DMS153 (cell line): ENCODE data around the gene PCDHGB4.
"Not testable (repeated sequence)": the region's sequence is repeated elsewhere in the genome, so short reads cannot be mapped to it uniquely, and the experiment has no call there.

Experiments used
- DNase-seq: peaks from one replicate; lab custom pipeline; 2025; lab: John Stamatoyannopoulos, UW

The PCDHGB4 gene

DNA sequence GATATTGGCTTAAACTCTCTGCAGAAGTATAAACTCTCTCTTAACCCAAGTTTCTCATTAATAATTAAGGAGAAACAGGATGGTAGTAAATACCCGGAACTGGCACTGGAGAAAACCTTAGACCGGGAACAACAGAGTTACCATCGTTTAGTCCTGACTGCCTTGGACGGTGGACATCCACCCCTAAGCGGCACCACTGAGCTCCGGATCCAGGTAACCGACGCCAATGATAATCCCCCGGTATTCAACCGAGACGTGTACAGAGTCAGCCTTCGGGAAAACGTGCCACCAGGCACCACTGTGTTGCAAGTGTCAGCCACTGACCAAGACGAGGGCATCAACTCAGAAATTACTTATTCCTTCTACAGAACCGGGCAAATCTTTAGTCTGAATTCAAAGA, 11.1 kb downstream of the PCDHGB4 start:
- no peak for DNase-seq

GRCh38 chr5:141399555-141400258, 12.2 kb downstream of the PCDHGB4 start:
- no peak for DNase-seq

- no peak for DNase-seq
Measured at GRCh38 chr5:141402553-141403243, 15.2 kb downstream of the PCDHGB4 start, which contains the start of gene PCDHGA9. Gene PCDHGA9, plus strand, starts transcription at chr5:141402778. Its CDS starts 175 bp downstream, at chr5:141402953.

DNA sequence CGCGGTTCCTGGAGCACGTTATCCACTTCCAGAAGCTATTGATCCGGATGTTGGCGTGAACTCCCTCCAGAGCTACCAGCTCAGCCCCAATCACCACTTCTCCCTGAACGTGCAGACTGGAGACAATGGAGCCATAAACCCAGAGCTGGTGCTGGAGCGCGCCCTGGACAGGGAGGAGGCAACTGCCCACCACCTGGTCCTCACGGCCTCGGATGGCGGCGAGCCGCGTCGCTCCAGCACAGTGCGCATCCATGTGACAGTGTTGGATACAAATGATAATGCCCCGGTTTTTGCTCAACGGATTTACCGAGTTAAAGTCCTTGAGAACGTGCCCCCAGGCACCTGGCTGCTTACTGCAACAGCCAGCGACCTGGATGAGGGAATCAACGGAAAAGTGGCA, 15.9 kb downstream of the PCDHGB4 start:
- no peak for DNase-seq

DNA sequence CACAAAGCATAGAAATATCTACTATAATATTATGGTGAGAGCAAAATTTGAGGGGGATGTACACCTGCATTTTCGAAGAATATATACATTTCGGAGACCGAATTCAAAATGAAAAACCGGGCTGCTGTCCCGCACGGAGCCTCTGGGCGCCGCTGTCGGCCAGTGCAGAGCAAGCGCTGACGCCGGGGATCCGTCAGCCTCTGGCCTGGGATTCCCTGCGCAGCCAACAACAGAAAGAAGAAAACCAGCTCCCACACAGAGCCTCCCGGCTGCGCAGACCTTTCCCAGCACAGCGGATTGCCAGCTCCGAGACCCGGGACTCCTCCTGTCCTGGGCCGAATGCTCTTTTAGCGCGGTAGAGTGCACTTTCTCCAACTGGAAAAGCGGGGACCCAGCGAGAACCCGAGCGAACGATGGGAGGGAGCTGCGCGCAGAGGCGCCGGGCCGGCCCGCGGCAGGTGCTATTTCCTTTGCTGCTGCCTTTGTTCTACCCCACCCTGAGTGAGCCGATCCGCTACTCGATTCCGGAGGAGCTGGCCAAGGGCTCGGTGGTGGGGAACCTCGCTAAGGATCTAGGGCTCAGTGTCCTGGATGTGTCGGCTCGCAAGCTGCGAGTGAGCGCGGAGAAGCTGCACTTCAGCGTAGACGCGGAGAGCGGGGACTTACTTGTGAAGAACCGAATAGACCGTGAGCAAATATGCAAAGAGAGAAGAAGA, 20.4 kb downstream of the PCDHGB4 start, which contains the start of gene PCDHGB6:
Gene PCDHGB6, plus strand, starts transcription at position 232 of the 716 bp plus-strand sequence. Its CDS starts 182 bp downstream, at position 414.
- not testable (repeated sequence) for DNase-seq

DNA sequence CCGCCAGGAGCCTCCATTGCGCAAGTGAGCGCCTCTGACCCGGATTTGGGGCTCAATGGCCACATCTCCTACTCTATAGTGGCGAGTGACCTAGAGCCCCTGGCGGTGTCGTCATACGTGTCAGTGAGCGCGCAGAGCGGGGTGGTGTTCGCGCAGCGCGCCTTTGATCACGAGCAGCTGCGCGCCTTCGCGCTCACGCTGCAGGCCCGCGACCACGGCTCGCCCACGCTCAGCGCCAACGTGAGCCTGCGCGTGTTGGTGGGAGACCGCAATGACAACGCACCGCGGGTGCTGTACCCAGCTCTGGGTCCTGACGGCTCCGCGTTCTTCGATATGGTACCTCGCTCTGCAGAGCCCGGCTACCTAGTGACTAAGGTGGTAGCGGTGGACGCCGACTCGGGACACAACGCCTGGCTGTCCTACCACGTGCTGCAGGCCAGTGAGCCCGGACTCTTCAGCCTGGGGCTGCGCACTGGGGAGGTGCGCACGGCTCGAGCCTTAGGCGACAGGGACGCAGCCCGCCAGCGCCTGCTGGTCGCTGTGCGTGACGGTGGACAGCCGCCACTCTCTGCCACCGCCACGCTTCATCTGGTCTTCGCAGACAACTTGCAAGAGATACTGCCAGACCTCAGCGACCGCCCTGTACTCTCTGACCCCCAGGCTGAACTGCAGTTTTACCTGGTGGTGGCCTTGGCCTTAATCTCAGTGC, 22.3 kb downstream of the PCDHGB4 start:
- DNase-seq, result no peak

DNA sequence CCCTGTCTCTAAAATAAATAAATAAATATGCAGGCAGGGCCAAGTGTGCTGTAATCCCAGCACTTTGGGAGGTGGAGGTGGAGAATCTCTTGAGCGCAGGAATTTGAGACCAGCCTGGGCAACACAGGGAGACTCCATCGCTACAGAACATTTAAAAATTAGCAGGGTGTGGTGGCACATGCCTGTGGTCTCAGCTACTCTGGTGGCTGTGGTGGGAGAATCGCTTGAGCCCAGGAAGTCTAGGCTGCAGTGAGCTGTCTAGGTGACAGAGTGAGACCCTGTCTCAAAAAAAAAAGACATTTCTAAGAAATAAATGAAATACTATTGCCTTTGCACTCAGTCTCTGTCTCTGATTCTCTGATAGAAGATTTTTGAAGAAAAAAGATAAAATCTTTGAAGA, 24.1 kb downstream of the PCDHGB4 start:
- no peak for DNase-seq

DNA sequence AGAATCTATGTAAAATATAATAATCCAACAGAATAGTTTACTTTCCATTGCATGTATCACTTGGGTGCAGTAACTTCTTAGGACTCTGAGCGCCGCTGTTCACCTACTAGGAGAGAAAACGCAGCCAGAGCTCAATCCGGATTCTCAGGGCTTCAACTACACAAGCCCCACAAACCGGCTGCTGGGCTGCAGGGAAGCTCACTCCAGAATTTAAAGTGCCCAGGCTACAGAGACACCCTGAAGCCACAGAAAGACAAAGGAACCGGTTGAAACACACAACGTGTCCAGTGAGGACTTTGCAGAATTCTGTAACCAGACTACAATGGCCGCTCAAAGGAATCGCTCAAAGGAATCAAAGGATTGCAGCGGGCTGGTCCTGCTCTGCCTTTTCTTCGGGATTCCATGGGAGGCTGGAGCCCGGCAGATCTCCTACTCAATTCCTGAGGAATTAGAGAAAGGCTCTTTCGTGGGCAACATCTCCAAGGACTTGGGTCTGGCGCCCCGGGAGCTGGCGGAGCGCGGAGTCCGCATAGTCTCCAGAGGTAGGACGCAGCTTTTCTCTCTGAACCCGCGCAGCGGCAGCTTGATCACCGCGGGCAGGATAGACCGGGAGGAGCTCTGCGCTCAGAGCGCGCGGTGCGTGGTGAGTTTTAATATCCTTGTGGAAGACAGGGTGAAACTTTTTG, 25.5 kb downstream of the PCDHGB4 start, which contains the start of gene PCDHGA10:
Gene PCDHGA10, plus strand, starts transcription at position 134 of the 686 bp plus-strand sequence. Its CDS starts 189 bp downstream, at position 323.
- no peak for DNase-seq

DNA sequence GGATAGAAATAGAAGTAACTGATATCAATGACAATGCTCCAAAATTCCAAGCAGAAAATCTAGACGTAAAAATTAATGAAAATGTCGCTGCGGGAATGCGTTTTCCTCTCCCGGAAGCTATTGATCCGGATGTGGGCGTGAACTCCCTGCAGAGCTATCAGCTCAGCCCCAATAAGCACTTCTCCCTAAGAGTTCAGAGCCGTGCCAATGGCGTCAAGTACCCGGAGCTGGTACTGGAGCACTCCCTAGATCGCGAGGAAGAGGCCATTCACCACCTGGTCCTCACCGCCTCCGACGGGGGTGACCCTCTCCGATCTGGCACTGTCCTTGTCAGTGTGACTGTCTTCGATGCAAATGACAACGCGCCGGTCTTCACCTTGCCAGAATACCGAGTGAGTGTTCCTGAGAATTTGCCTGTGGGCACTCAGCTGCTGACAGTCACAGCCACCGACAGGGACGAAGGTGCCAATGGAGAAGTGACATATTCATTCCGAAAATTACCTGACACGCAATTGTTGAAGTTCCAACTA, 26.1 kb downstream of the PCDHGB4 start:
- DNase-seq, result no peak

- DNase-seq, result not testable (repeated sequence)
Measured at GRCh38 chr5:141414548-141415274, 27.2 kb downstream of the PCDHGB4 start.

GRCh38 chr5:141415275-141415618, 27.7 kb downstream of the PCDHGB4 start:
- DNase-seq, result not testable (repeated sequence)

GRCh38 chr5:141417494-141418172, 30.1 kb downstream of the PCDHGB4 start, which contains the start of gene PCDHGB7:
Gene PCDHGB7, plus strand, starts transcription at chr5:141417677. Its CDS starts 183 bp downstream, at chr5:141417860.
- DNase-seq, result not testable (repeated sequence)

DNA sequence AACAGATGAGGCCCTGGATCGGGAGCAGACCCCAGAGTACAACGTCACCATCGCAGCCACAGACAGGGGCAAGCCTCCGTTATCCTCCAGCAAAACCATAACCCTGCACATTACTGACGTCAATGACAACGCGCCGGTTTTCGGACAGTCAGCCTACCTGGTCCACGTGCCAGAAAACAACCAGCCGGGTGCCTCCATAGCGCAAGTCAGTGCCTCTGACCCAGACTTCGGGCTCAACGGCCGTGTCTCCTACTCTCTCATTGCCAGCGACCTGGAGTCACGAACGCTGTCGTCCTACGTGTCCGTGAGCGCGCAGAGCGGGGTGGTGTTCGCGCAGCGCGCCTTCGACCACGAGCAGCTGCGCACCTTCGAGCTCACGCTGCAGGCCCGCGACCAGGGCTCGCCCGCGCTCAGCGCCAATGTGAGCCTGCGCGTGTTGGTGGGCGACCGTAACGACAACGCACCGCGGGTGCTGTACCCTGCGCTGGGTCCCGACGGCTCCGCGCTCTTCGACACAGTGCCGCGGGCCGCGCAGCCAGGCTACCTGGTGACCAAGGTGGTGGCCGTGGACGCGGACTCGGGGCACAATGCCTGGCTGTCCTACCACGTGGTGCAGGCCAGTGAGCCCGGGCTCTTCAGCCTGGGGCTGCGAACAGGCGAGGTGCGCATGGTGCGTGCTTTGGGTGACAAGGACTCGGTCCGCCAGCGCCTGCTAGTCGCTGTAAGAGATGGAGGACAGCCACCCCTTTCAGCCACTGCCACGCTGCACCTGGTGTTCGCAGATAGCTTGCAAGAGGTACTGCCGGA, 31.8 kb downstream of the PCDHGB4 start:
- DNase-seq, result no peak

DNA sequence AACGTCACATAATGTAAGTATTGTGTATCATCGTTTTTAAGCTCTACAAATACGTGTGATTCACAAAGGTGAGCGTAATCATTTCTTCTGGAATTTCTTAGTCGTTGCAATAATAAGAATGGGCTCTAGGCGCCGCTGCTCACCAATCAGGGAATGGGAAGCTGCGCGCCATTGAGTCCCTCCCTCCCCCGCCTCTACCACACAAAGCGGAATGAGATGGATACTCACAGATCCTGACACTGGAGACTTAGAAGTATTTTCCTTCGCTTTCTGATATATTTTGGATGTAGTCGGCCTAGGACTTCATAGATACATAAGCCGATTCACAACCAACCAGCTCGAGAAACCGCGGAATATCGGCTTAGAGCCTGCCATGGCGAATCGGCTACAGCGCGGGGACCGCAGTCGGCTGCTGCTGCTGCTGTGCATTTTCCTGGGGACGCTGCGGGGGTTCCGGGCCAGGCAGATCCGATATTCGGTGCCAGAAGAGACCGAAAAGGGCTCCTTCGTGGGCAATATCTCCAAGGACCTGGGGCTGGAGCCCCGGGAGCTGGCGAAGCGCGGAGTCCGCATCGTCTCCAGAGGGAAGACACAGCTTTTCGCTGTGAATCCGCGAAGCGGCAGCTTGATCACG, 33.5 kb downstream of the PCDHGB4 start, which contains the start of gene PCDHGA11:
Gene PCDHGA11, plus strand, starts transcription at position 197 of the 634 bp plus-strand sequence. Its CDS starts 177 bp downstream, at position 374.
- no peak for DNase-seq

DNA sequence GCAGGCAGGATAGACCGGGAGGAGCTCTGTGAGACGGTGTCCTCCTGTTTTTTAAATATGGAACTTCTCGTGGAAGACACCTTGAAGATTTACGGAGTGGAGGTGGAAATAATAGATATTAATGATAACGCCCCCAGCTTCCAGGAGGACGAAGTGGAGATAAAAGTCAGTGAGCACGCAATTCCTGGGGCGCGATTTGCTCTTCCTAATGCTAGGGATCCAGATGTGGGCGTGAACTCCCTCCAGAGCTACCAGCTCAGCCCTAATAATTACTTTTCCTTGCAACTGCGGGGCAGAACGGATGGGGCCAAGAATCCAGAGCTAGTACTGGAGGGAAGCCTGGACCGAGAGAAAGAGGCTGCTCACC, 34.0 kb downstream of the PCDHGB4 start:
- no peak for DNase-seq

- no peak for DNase-seq
Measured at GRCh38 chr5:141422742-141423291, 35.3 kb downstream of the PCDHGB4 start.

DNA sequence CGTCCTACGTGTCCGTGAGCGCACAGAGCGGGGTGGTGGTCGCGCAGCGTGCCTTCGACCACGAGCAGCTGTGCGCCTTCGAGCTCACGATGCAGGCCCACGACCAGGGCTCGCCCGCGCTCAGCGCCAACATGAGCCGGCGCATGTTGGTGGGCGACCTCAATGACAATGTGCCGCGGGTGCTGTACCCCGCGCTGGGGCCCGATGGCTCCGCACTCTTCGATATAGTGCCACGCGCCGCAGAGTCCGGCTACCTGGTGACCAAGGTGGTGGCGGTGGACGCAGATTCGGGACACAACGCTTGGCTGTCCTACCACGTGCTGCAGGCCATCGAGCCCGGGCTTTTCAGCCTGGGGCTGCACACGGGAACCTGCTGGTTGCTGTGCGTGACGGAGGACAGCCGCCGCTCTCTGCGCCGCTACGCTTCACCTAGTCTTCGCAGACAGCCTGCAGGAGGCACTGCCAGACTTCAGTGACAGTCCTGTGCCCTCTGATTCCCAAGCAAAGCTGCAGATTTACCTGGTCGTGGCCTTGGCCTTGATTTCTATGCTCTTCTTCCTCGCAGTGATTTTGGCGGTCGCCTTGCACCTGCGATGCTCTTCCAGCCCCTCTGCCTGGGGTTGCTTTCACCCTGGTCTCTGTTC, 40.4 kb downstream of the PCDHGB4 start:
- no peak for DNase-seq
